Kidney (tissue), 14 donors: ENCODE results near the gene ECI1. TPM values are rescaled to one million over a fixed set of nuclear protein-coding genes. Genes with fewer than 3 reads are reported as not detected.
A peak's percentile ranks its signal among the peaks of the same experiment; 100 is the strongest.

Source experiments
- DNase-seq, 5 donors: peaks; one replicate each; pipeline ENCODE4 v3.0.0-alpha.2; 2013 to 2020
- FAIRE-seq: peaks from 2 replicates; lab custom pipeline; 2012; peaks lifted over from hg19 to GRCh38; lab: Jason Lieb, UNC
- H3K27ac ChIP-seq, 2 donors: one replicate each; pipeline ENCODE4 v1.7.0; 2013; ENCODE audit warnings: low read depth in 2 of 2, low read length in 2 of 2, inconsistent platforms in 1 of 2
- H3K27me3 ChIP-seq: one replicate; pipeline ENCODE4 v1.7.1; 2013; ENCODE audit warnings: low read length, inconsistent platforms; ENCODE audit not compliant: control insufficient read depth, insufficient read depth
- H3K36me3 ChIP-seq, 3 donors: one replicate each; pipeline versions ENCODE4 v1.7.0 to v1.7.1; 2013; ENCODE audit warnings: low read length in 3 of 3, control low read depth in 1 of 3, inconsistent platforms in 1 of 3; ENCODE audit not compliant: insufficient read depth in 3 of 3, control insufficient read depth in 2 of 3
- H3K4me1 ChIP-seq, 3 donors: one replicate each; pipeline versions ENCODE4 v1.7.0 to v1.7.1; 2013; ENCODE audit warnings: low read length in 3 of 3, inconsistent platforms in 1 of 3, low read depth in 1 of 3; ENCODE audit not compliant: control insufficient read depth in 2 of 3, insufficient read depth in 2 of 3
- H3K4me3 ChIP-seq, 3 donors: one replicate each; pipeline versions ENCODE4 v1.7.0 to v1.8.1; 2013; ENCODE audit warnings: low read length in 3 of 3, control low read depth in 1 of 3, inconsistent platforms in 1 of 3
- H3K9ac ChIP-seq, 3 donors: one replicate each; pipeline versions ENCODE4 v1.7.0 to v1.7.1; 2013; ENCODE audit warnings: low read length in 3 of 3, control low read depth in 1 of 3, inconsistent platforms in 1 of 3
- H3K9me3 ChIP-seq, 3 donors: one replicate each; pipeline versions ENCODE4 v1.7.0 to v1.7.1; 2013; ENCODE audit warnings: low read length in 3 of 3, control low read depth in 1 of 3, inconsistent platforms in 1 of 3; ENCODE audit not compliant: control insufficient read depth in 2 of 3, insufficient read depth in 1 of 3
- CTCF ChIP-seq: IDR thresholded peaks from 3 replicates; pipeline ENCODE4 v1.5.1; 2012; ENCODE audit warnings: mild to moderate bottlenecking, moderate library complexity, borderline replicate concordance; ENCODE audit not compliant: insufficient read depth; ENCODE audit errors: extremely low read depth
- intact Hi-C: fragments of 100-400 bp; cut with DNase I; formaldehyde crosslinking; loops from one replicate; pipeline ENCODE4 v1.11.1; 2022
- polyA plus RNA-seq: library from polyadenylated mRNA; stranded (reverse); fragments of 350-450 nt; fragmentation: Illumina TruSeq; extraction: RNeasy Lipid Tissue Mini Kit (QIAGEN cat#74804); gene quantifications from one replicate; pipeline ENCODE4 v1.2.3, GENCODE V29; 2014; ENCODE audit warnings: low read depth, low replicate concordance; ENCODE audit not compliant: insufficient read depth
- total RNA-seq: library from RNA; stranded (reverse); fragmentation: NEBNext Ultra II Directional; extraction: Animal tissue kit (Norgen Biotek cat#: 25700); gene quantifications from one replicate; pipeline ENCODE4 v1.2.1, GENCODE V29; 2021
- donor health status: control.
- donor health status: control.
- donor health status: control.
- donor health status: control.
- donor health status: control.
- donor health status: DM: yes; HTN: yes; CAD: no.
- donor health status: Normal renal cell carcinoma (clear cell type).

The ECI1 gene
- total and polyA plus RNA-seq, 2 donors from 2014 or later = 98.1 to 233 TPM

GRCh38 chr16:2196162-2196980, 55.0 kb downstream of the ECI1 start, which contains the start of gene CASKIN1:
Gene CASKIN1, minus strand, starts transcription at chr16:2196605. Its CDS starts 173 bp downstream, at chr16:2196432.
- no peaks in the 10 kb centered on the region for H3K36me3 ChIP-seq
- H3K9ac ChIP-seq = no peak within 1 kb of the TSS
- no peak within 1 kb of the TSS for H3K4me3 ChIP-seq
- no peaks in the 10 kb centered on the region for H3K27me3 ChIP-seq
- H3K4me1 ChIP-seq = peaks cover 0 to 3% (median 0%) of the 10 kb centered on the region in 3 donors
- DNase-seq = peak in 2 of 5 donors; percentile 43 to 58
- TF ChIP-seq CTCF = no peak
- FAIRE-seq = no peak
- no peak within 1 kb of the TSS for H3K27ac ChIP-seq
- intact Hi-C loops = no loop called here
- no peaks in the 10 kb centered on the region for H3K9me3 ChIP-seq

GRCh38 chr16:2195322-2196161, 55.8 kb downstream of the ECI1 start:
- no peaks in the 10 kb centered on the region for H3K27me3 ChIP-seq
- intact Hi-C loops = no loop called here
- H3K9me3 ChIP-seq = no peaks in the 10 kb centered on the region
- H3K9ac ChIP-seq = no peak overlapping the region
- FAIRE-seq (no peak), DNase-seq (peak in 2 of 5 donors; percentile 39 to 61)
- H3K36me3 ChIP-seq = no peaks in the 10 kb centered on the region
- H3K27ac ChIP-seq = no peak overlapping the region
- H3K4me1 ChIP-seq = peaks cover 0 to 3% (median 0%) of the 10 kb centered on the region in 3 donors
- TF ChIP-seq CTCF = no peak
- no peak overlapping the region for H3K4me3 ChIP-seq

GRCh38 chr16:2194852-2195321, 56.5 kb downstream of the ECI1 start:
- H3K27me3 ChIP-seq = no peaks in the 10 kb centered on the region
- peak; percentile 52 for TF ChIP-seq CTCF
- no peak overlapping the region for H3K27ac ChIP-seq
- no peaks in the 10 kb centered on the region for H3K9me3 ChIP-seq
- no peak overlapping the region for H3K9ac ChIP-seq
- FAIRE-seq (no peak), DNase-seq (peak in 4 of 5 donors; percentile 67 to 79 (median 74))
- no peak overlapping the region for H3K4me3 ChIP-seq
- intact Hi-C loops = no loop called here
- no peaks in the 10 kb centered on the region for H3K36me3 ChIP-seq
- H3K4me1 ChIP-seq = peaks cover 0 to 3% (median 0%) of the 10 kb centered on the region in 3 donors
